NOMO-1 treated with DMSO at 0.1 percent for 48 hours (cell line): ENCODE data around the gene FAM83E.
"Not testable (repeated sequence)": the region's sequence is repeated elsewhere in the genome, so short reads cannot be mapped to it uniquely, and the experiment has no call there.

Experiments
- DNase-seq: peaks from one replicate; lab custom pipeline; 2025; ENCODE audit not compliant: unreplicated experiment; lab: John Stamatoyannopoulos, UW

Gene FAM83E

DNA sequence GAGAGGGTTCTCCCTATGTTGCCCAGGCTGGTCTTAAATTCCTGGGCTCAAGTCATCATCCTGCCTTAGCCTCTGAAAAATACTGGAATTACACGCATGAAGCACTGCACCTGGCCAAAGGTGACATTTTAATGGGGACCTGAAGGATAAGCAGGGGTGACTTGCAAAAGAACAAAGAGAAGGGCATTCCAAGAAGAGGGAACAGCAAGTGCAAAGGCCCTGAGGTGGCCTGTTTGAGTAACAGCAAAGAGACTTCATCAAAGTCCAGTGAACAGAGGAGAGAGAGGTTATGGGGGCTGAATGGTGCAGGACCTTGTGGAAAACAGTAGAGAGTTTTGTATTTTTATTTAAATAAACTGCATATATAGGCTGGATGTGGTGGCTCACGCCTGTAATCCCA, 27.0 kb upstream of the FAM83E start:
- no peak for DNase-seq

DNA sequence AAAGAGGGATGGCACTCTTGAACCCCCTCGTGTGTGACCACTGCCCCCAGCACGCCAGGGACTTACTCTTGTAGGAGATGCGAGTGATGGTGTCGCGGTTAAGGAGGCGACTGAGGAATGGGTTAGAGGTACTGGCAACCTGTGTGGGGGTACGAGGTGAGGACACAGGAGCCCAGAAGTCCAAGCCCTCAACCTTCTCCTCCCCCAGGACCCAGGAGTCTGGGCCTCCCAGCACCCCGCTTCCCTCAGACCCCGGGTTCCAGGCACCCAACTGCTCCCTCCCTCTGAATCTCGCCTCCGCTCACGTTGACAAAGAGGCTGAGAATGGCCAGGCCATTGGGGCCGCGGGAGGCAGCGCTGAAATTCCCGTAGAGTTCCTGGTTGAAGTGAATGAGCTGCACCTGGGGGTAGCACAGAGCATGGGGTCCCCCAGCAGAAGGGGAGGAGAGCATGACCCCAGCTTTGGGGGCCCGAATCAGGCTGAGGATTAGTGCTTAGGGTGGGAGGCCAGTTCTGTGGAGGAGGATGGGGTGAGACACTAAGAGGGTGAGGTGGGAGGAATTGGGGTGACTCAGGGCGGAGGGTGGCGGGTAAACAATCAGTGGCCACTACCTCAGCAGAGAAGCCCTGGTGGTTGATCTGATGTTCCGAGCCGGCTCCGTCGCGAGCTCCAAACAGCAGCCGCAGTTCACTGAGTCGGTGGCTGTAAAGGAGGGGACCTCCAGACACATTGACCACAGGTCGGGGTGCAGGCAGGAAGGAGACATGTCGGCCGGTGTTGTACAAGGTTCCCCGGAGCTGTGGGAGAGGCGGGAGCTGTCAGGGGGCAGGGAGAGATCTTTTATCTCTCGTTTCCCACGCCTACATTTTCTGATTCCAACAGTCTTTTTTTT, 24.9 kb upstream of the FAM83E start:
- DNase-seq: no peak

DNA sequence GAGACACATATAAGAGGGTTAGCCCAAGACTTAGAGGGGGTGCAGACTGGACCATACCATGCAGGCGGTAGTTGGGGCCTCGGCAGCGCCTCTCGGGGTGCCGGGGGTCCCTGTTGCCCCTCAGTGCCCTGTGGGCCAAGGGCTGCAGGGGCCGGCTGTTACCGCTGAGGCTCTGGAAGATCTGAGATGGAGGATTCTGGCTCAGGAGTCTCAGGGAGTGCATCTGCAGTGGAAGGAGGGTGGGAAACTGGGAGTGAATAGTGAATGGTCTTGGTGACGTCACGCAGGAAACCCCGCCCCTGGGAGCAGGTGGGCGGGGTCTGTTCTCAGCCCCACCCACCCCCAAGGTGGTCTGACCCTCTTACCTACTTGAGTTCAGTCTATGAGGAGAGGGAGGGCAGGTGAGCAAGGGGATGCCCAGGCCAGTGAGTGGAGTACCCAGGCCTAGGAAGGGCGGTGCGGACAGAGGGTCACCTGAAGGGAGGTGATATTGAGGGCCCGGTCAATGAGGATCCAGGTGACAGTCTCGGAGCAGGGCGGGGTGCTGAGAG, 24.0 kb upstream of the FAM83E start:
- DNase-seq: no peak

DNA sequence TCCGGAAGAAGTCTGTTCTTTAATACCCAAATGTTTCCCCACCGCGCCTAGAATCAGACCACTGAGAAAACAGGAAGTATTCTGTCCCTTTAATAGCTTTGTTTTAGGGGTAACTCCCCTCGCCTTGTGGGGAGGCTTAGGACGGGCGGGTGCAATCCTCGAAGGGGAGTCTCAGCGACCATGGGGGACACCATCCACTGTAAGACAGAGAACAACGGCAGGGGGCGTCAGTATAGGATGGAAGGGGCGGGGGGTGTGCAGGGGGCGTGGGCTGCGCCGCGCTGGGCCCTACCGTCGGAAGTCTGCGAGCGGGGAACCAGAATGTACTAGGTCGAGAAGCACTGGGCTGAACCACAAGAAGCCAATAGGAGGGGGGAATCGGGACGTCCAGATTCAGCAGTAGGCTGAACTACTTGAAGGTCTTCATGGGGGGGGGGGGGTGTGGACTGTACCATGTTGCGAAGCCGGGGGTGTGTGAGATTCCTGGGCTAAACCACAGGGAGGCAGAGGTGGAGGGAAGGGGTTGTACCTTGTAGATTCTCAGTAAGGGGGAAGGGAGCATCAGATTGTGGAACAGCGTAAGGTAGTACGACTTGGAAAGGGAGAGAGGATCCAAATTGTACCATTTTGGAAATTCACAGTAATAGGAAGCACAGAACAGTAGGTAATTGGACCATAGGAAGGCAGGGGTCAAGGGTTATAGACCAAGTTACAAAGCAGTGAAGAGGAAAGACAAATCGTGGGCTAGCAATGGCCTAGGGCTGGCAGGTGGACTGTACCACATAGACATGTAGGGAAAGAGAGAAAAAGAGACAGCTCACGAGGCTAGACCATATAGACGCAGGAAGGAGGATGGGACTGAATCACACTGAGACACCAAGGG, 23.3 kb upstream of the FAM83E start:
- peak; percentile 84 for DNase-seq

DNA sequence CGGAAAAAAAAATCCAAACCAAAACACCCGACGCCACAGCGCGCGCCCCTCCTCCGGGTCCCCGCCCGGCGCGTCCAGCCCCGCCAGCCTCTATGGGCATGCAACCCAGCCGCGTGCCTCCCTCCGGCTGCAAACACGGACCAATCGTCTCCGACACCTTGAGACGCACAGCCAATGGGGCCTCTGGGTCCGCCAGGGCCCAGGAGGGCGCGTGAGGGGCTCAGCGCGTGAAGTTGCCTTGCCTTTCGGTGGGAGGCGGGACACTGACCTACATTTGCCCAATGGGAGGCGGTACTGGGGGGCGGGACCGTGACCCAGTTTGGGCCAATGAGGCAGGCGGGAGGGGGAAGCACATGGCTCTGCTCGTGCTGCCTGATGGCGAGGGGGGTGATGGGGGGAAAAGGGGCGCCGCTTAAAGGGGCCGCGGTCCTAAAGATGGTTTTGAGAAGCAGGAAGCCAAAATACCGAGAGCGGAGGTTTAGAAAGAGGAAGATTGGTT, 22.6 kb upstream of the FAM83E start:
- DNase-seq: peak; percentile 100

DNA sequence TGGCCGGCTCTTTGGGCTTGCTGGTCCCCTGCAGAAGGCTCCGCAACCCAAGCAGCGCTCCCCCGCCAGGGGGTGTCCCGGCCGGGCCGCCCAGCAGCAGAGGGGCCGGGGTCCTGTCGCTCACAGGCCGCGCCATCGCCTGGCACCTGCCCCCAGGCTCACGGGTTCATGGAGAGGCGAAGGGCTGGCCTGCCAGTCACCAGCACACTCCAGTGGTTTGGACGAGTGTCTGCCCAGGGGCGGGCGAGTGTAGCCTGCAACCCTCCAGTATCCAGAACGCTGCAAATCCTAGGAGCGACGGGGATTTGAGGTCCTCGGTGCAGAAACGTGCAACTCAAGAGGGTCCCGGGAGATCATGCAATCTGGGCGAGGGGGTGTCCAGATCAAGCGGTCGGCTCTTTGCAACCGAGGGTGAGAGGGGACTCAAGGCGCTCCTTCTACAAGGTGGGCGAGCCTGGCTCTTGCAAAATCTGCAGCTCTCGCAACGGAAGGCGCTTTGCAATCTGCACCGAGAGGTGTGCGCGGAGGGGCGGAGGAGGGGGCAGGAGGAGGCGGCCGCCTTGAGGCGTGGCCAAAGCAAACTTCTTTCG, 22.1 kb upstream of the FAM83E start, which contains the start of gene DBP:
Gene DBP (minus strand): TSS at position 521 of the 590 bp plus-strand sequence. CDS start 385 bp downstream, at position 136.
- no peak for DNase-seq

DNA sequence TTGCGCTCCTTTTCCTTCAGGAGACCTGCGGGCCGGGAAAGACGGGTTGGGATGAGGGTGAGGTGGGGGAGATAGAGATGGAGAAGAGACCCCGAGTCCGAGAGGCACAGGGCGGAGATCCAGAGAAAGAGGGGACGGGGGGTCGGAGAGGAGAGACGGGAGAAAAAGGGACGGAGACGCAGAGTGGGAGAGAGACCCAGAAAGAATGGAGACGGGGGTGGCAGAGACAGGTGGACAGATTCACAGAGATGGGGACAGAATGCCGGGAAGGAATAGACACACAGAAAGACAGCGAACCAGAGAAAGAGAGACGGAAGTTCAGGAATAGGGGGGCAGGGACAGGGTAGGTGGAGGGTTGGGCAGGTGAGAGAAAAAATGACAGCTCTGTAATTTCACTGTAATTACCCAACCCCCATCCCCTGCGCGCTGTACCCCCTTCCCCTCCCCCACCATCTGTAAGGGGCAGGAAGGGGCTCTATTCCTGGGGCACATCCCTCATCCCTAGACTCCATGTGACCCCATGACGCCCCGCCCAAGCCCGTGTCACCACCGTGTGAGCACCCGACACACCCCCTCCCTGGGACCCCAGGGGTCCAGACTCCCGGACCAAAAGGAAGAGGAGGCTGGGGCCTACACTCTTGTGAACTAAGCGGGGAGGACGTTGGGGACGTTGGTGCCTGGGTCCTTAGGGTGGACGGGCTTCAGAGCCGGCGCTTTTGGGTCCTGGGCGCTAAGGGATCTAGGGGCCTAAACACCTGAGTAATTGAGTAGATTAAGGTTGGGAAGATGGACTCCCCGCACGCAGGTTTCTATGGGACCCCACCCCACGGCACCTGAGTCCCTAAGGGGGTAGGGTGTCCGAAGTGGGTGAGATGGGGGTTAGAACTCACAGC, 21.3 kb upstream of the FAM83E start:
- no peak for DNase-seq

DNA sequence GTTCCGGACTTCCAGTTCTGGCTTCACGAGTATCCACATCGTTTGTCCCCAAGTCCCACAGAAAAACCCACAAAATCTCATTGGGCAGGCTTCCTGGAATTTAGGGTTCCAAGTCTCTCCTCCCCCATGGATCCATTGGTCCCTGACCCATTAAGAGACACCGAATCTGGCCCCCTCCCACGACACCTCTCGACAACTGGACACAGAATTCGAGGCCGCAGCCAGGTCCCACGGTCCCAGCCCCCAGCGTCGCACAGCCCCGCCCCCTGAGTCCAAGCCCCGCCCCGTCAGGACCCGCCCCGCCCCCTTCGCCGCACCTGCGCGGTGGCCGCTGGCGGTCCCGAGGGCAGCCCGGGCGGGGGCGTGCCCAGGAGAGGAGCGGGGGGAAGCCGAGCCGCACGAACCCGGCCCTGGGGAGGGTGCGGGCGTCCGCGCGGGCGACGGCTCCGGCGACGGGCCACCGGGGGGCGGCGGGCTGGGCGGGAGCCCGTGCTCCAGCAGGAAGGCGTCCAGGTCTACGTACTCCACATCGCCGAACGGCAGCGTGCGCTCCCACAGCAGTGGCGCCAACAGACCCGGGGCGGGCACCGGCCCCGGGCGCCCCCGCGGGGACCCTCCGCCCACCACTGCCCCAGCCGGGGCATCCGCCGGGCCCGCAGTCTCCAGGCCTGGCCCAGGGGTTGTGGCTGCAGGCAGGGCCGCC, 20.5 kb upstream of the FAM83E start:
- DNase-seq: peak; percentile 22

DNA sequence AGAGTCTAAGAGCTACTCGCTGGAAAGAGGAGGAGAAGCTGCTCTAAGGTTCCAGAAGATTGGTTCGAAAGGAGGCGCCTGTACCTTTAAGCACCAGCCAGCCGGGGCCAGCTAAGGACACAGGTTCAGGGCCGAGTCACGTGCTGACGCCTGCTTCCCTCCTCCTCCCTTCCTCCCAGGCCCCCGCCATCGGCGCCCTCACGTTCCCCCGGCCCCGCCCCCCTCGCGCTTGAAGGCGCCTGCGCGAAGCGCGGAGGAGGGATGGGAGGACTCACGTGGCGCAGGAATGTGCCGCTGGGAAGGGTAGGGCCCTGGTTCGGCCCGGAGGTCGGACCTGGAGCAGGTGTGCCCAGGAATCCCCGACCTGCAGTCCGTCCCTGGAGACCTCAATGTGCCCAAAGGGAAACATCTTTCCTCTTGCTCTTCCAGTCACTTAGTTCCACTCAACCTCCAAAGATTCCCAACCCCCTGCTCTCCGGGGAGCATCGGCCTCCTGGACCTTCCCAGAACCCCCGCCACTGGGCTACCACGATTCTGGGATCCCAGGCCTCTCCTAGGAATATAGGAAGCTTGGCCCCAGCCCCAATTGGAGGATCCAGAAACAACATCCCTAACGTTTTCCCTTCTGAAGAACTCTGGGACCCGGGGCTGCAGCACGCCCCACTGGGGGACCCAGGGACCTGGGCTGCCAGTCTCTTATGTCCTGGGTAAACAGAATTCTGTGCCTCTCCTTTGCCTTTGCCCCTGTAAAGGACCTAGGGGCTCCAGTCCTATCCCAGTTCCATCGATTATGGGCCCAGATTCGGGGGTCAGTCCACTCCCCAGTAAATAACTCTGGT, 19.8 kb upstream of the FAM83E start:
- peak; percentile 95 for DNase-seq

DNA sequence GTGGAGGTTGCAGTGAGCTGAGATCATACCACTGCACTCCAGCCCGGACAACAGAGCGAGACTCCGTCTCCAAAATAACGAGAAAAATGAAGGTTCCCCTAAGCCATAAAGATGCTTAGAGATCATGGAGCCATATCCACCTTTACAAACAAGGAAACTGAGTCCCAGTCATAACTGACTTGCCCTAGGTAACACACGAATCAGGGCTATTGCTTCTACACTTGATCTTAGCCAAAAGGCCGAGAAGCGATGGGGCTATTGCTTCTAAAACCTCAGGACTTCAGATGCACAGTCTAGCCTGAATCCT, 19.1 kb upstream of the FAM83E start:
- DNase-seq: no peak

DNA sequence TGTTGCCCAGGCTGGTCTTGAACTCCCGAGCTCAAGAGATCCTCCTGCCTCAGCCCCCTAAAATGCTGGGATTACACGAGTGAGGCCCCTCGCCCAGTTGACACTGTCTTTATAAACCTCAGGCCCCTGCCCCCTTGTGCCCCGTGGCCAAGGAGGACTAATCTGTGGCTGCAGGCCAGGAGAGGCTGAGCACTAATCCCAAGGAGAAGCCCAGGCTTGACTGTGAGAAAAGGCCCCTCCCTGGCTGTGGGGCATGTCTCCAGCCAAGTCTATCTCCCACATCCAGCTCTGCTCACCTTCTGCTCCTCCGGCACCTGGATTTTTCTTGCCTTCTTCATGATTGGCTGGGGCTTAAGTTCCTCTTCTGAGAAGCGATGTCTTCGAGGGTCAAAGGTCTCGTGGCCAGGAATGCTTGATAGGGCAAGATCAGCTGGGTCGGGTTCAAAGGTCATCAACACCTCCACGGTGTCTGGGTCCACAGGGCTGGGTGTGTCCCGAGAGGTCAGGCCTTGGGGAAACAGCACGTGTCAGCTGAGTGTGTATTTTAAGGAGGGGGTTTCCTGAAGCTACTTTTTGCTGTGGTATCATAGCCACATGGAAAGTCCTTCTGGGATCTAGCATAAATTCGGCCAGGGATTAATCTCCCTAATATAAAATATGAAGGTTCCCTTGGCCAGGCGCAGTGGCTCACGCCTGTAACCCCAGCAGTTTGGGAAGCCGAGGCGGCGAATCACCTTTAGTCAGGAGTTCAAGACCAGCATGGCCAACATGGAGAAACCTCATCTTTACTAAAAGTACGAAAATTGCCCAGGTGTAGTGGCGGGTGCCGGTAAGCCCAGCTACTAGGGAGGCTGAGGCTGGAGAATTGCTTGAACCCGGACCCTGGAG, 18.5 kb upstream of the FAM83E start:
- no peak for DNase-seq

DNA sequence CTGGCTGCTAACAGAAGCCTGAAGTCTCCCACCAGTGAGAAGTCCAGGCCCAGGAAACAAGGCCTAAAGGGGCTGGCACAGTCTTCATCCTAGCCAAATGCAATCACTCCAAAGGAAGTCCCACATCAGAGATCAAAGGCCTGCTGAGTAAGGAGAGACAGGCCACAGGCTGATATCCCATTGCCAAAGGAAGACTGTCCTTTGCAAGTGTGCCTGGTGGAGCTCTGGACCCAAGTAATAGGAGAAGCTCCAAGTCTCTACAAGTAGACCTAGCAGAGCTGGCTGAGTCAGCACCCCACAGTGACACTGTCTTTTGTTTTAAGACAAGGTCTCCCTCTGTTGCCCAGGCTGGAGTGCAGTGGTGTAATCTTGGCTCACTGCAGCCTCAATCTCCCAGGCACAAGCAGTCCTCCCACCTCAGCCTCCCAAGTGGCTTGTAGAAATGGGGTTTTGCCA, 17.8 kb upstream of the FAM83E start:
- no peak for DNase-seq

DNA sequence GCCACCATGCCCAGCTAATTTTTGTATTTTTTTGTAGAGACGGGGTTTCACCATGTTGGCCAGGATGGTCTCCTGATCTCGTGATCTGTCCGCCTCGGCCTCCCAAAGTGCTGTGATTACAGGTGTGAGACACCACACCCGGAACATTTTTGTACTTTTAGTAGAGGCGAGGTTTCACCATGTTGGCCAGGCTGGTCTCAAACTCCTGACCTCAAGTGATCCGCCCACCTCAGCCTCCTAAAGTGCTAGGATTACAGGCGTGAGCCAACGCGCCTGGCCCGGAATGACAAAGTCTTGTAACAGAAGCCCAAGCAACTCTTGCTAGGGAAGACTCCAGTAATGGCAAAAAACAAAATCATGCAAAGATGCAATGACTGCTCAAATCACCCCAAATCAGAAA, 17.4 kb upstream of the FAM83E start:
- not testable (repeated sequence) for DNase-seq

DNA sequence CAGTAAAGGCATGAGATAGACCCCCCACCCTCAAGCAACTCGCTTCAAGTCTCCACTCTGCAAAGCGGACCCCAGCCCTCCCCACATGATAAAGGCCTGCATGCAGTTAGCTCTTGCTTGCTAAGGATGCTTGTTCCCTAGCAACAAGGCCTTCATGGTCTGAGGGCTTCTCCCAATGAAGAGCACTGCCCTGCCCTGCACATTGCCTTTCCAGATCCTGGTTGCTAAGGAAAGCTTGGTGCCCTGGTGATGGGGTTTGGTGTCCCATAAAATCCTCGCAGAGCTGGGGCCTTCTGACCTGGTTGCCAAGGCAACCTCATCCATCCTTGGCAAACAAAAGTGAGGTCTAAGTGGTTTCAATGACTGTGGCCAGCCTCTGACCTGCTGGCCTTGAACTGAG, 16.3 kb upstream of the FAM83E start:
- DNase-seq: no peak

DNA sequence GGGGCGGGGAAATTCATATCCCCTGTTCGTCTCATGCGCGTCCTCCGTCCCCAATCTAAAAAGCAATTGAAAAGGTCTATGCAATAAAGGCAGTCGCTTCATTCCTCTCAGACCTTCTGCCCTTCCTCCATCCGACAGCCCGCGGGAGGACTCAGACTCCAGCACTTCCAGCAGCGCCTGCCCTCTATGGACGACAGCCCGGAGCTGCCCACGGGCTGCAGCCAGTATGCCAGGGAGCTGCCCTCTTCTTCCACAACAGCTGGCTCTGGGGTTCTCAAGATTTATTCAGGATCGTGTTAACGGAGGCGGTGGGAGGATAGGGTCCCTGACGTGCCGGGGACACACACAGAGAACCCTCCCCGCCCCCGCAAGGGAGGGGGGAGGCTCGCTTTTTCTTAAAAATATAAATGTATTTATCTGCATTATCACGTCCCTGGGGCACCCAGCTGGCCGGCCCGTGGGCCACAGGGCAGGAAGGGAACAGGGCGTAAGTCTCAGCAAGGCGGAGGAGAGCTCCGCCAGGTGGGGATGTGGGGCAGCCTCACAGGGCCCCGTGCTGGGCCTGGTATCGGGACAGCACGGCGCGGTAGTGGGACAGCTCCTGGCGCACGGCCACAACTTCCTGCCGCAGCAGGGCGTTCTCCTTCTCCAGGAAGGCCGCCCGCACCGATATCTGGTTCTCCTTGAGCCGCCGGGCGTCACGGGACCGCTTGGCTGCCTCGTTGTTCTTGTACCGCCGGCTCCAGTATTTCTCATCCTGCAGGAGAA, 15.6 kb upstream of the FAM83E start:
- no peak for DNase-seq

DNA sequence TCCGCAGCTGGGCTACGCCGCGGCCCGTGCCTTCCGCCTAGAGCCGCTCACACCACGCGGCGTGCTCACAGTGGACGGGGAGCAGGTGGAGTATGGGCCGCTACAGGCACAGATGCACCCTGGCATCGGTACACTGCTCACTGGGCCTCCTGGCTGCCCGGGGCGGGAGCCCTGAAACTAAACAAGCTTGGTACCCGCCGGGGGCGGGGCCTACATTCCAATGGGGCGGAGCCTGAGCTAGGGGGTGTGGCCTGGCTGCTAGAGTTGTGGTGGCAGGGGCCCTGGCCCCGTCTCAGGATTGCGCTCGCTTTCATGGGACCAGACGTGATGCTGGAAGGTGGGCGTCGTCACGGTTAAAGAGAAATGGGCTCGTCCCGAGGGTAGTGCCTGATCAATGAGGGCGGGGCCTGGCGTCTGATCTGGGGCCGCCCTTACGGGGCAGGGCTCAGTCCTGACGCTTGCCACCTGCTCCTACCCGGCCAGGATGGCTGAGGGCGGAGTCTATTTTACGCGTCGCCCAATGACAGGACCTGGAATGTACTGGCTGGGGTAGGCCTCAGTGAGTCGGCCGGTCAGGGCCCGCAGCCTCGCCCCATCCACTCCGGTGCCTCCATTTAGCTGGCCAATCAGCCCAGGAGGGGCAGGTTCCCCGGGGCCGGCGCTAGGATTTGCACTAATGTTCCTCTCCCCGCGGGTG, 14.9 kb upstream of the FAM83E start:
- DNase-seq: no peak
